HepG2 (cell line): ENCODE measurements around the gene SPAG9. TPM values are rescaled to one million over a fixed set of nuclear protein-coding genes. Genes with fewer than 3 reads are reported as not detected.
A peak's percentile ranks its signal among the peaks of the same experiment; 100 is the strongest.

Source experiments
- ATF7-NPFF ChIP-seq: sonication (generic); formaldehyde crosslinking; IDR thresholded peaks from 2 replicates; pipeline ENCODE4 v1.8.1; 2023; ENCODE audit warnings: mild to moderate bottlenecking, low read depth, missing genetic modification reagents, moderate library complexity
- CREM ChIP-seq, 2 experiments: sonication (generic) in 1 of 2; formaldehyde crosslinking in 1 of 2; IDR thresholded peaks; 2 replicates each; pipeline versions ENCODE4 v1.4.0 to v1.6.1; 2016 to 2020; ENCODE audit warnings: antibody characterized with exemption in 1 of 2, mild to moderate bottlenecking in 1 of 2, missing genetic modification reagents in 1 of 2
- FOXM1 ChIP-seq: sonication (generic); formaldehyde crosslinking; IDR thresholded peaks from 2 replicates; pipeline ENCODE4 v1.5.0; 2020; ENCODE audit warnings: missing genetic modification reagents
- HDAC1 ChIP-seq: sonication (generic); formaldehyde crosslinking; IDR thresholded peaks from 2 replicates; pipeline ENCODE4 v1.5.1; 2020; ENCODE audit warnings: mild to moderate bottlenecking, missing genetic modification reagents
- HNRNPH1 ChIP-seq: fragments of 200-400 bp; formaldehyde crosslinking; optimal IDR thresholded peaks from 2 replicates; pipeline ENCODE3; 2017; ENCODE audit warnings: mild to moderate bottlenecking, low read depth, low read length
- KLF9 ChIP-seq: IDR thresholded peaks from 2 replicates; pipeline ENCODE4 v1.6.1; 2016; ENCODE audit warnings: low read depth
- MEIS2 ChIP-seq: sonication (generic); formaldehyde crosslinking; IDR thresholded peaks from 2 replicates; pipeline ENCODE4 v1.9.0; 2021; ENCODE audit warnings: mild to moderate bottlenecking, missing genetic modification reagents
- MXI1 ChIP-seq: IDR thresholded peaks from 3 replicates; pipeline ENCODE4 v1.6.1; 2012; ENCODE audit warnings: low read depth, low read length, inconsistent platforms, borderline replicate concordance
- PTBP1 ChIP-seq: fragments of 200-400 bp; formaldehyde crosslinking; IDR thresholded peaks from 2 replicates; pipeline ENCODE4 v1.6.1; 2018; ENCODE audit warnings: low read length, low read depth; ENCODE audit not compliant: poor library complexity, severe bottlenecking
- RBM22 ChIP-seq: fragments of 200-400 bp; formaldehyde crosslinking; optimal IDR thresholded peaks from 2 replicates; pipeline ENCODE3; 2017; ENCODE audit warnings: mild to moderate bottlenecking, low read length, moderate library complexity
- RFXAP ChIP-seq: sonication (generic); formaldehyde crosslinking; IDR thresholded peaks from 2 replicates; pipeline ENCODE4 v1.4.0; 2020; ENCODE audit warnings: missing genetic modification reagents, borderline replicate concordance
- TBX2 ChIP-seq: sonication (generic); formaldehyde crosslinking; IDR thresholded peaks from 2 replicates; pipeline ENCODE4 v1.5.0; 2020; ENCODE audit warnings: missing genetic modification reagents, mild to moderate bottlenecking, borderline replicate concordance
- TOPORS ChIP-seq: sonication (generic); formaldehyde crosslinking; IDR thresholded peaks from 2 replicates; pipeline ENCODE4 v1.8.0; 2023; ENCODE audit warnings: mild to moderate bottlenecking, missing genetic modification reagents
- XBP1 ChIP-seq: sonication (generic); formaldehyde crosslinking; IDR thresholded peaks from 2 replicates; pipeline ENCODE4 v1.5.0; 2020; ENCODE audit warnings: missing genetic modification reagents
- ZFP36L2 ChIP-seq: sonication (generic); formaldehyde crosslinking; IDR thresholded peaks from 2 replicates; pipeline ENCODE4 v1.4.0; 2020; ENCODE audit warnings: missing genetic modification reagents
- ZNF180 ChIP-seq: sonication (generic); formaldehyde crosslinking; IDR thresholded peaks from 2 replicates; pipeline ENCODE4 v1.4.0; 2020; ENCODE audit warnings: low read depth, missing genetic modification reagents, borderline replicate concordance
- ZNF30 ChIP-seq: sonication (generic); formaldehyde crosslinking; IDR thresholded peaks from 2 replicates; pipeline ENCODE4 v1.5.0; 2020; ENCODE audit warnings: mild to moderate bottlenecking, missing genetic modification reagents
- ZNF546 ChIP-seq: sonication (generic); formaldehyde crosslinking; conservative IDR thresholded peaks from 2 replicates; pipeline ENCODE4 v1.8.1; 2023; ENCODE audit warnings: mild to moderate bottlenecking, missing genetic modification reagents
- ZNF674 ChIP-seq: sonication (generic); formaldehyde crosslinking; IDR thresholded peaks from 2 replicates; pipeline ENCODE4 v1.5.0; 2020; ENCODE audit warnings: low read depth, mild to moderate bottlenecking, missing genetic modification reagents
- ZNF678 ChIP-seq: sonication (generic); formaldehyde crosslinking; IDR thresholded peaks from 2 replicates; pipeline ENCODE4 v1.4.0; 2020; ENCODE audit warnings: mild to moderate bottlenecking, missing genetic modification reagents
- ZNF775 ChIP-seq: sonication (generic); formaldehyde crosslinking; IDR thresholded peaks from 2 replicates; pipeline ENCODE4 v1.4.0; 2020; ENCODE audit warnings: missing genetic modification reagents, mild to moderate bottlenecking, moderate library complexity, borderline replicate concordance
- ZSCAN20 ChIP-seq: sonication (generic); formaldehyde crosslinking; IDR thresholded peaks from 2 replicates; pipeline ENCODE4 v1.4.0; 2020; ENCODE audit warnings: missing genetic modification reagents, mild to moderate bottlenecking, borderline replicate concordance
- ZSCAN9 ChIP-seq: IDR thresholded peaks from 2 replicates; pipeline ENCODE4 v1.6.1; 2016; ENCODE audit warnings: borderline replicate concordance
- polyA plus RNA-seq, 8 experiments: library from polyadenylated mRNA; depleted of rRNA in 3 of 8; stranded (reverse) in 7 of 8; unstranded in 1 of 8; fragments of >200 nt; fragmentation: Illumina TruSeq in 4 of 8; extraction: Trizol in 4 of 8; gene quantifications; 2 replicates each; pipeline versions ENCODE4 v1.2.1 to v1.2.3, GENCODE V29; 2011 to 2016; ENCODE audit warnings: low read depth in 4 of 8, missing spikeins in 1 of 8, mixed read lengths in 1 of 8; ENCODE audit not compliant: insufficient read depth in 1 of 8
- total RNA-seq, 5 experiments: library from RNA; depleted of rRNA; stranded (reverse); fragments of >200 nt; fragmentation: Illumina TruSeq; extraction: Trizol; gene quantifications; 2 replicates each; pipeline ENCODE4 v1.2.3, GENCODE V29; 2016; ENCODE audit warnings: low read depth in 1 of 5
- TF ChIP-seq, protein P1 (sequence below): fragments of 450-650 bp; IDR thresholded peaks from 2 replicates; pipeline ENCODE4 v1.6.1; 2016
- TF ChIP-seq, protein P2 (sequence below): sonication (generic); formaldehyde crosslinking; IDR thresholded peaks from 2 replicates; pipeline ENCODE4 v1.4.0; 2020; ENCODE audit warnings: missing genetic modification reagents, mild to moderate bottlenecking, borderline replicate concordance

Gene SPAG9
- total and polyA plus RNA-seq, 2 of the 13 experiments (the other 11 are each of a cell fraction or from before 2014, with no cell fraction given), result 43.2 to 78.6 TPM

GRCh38 chr17:50944054-50944901, 176.4 kb downstream of the SPAG9 start (continued):
- TF ChIP-seq ZNF546 (peak; percentile 85; the same call in 1 of the 2 replicates), ZFP36L2 (0 out of 2 replicates have a peak, but pooled peaks have one; percentile 12), MXI1 (peak; percentile 73; the same call in 1 of the 3 replicates), RBM22 (peak; percentile 93), CREM (IDR thresholded peaks at IDR 0.05) (peak; percentile 36; the same call in 1 of the 2 replicates), CREM (CRISPR knock-in tag; IDR thresholded peaks at IDR 0.05) (no peak), ZSCAN20 (CRISPR knock-in tag) (peak; percentile 71; the same call in 1 of the 2 replicates), ZSCAN9 (CRISPR knock-in tag) (peak; percentile 82), ZNF30 (CRISPR knock-in tag) (peak; percentile 91), ATF7-NPFF (peak; percentile 95), ZNF674 (CRISPR knock-in tag) (no peak; the same call in 1 of the 2 replicates), TOPORS (CRISPR knock-in tag) (peak; percentile 92; the same call in 1 of the 2 replicates), ZNF775 (CRISPR knock-in tag) (peak; percentile 60; the same call in 1 of the 2 replicates), FOXM1 (no peak; the same call in 1 of the 2 replicates), RFXAP (CRISPR knock-in tag) (peak; percentile 84; the same call in 1 of the 2 replicates), XBP1 (CRISPR knock-in tag) (no peak), MEIS2 (peak; percentile 94), TBX2 (CRISPR knock-in tag) (peak; percentile 98), HDAC1 (CRISPR knock-in tag) (peak; percentile 97), ZNF678 (CRISPR knock-in tag) (0 out of 2 replicates have a peak, but pooled peaks have one; percentile 53), ZNF180 (no peak), PTBP1 (peak; percentile 48), HNRNPH1 (no peak), KLF9 (peak; percentile 86)
- TF ChIP-seq, protein P1, sequence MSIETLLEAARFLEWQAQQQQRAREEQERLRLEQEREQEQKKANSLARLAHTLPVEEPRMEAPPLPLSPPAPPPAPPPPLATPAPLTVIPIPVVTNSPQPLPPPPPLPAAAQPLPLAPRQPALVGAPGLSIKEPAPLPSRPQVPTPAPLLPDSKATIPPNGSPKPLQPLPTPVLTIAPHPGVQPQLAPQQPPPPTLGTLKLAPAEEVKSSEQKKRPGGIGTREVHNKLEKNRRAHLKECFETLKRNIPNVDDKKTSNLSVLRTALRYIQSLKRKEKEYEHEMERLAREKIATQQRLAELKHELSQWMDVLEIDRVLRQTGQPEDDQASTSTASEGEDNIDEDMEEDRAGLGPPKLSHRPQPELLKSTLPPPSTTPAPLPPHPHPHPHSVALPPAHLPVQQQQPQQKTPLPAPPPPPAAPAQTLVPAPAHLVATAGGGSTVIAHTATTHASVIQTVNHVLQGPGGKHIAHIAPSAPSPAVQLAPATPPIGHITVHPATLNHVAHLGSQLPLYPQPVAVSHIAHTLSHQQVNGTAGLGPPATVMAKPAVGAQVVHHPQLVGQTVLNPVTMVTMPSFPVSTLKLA, result peak; percentile 23; the same call in 1 of the 2 replicates
- TF ChIP-seq, protein P2, sequence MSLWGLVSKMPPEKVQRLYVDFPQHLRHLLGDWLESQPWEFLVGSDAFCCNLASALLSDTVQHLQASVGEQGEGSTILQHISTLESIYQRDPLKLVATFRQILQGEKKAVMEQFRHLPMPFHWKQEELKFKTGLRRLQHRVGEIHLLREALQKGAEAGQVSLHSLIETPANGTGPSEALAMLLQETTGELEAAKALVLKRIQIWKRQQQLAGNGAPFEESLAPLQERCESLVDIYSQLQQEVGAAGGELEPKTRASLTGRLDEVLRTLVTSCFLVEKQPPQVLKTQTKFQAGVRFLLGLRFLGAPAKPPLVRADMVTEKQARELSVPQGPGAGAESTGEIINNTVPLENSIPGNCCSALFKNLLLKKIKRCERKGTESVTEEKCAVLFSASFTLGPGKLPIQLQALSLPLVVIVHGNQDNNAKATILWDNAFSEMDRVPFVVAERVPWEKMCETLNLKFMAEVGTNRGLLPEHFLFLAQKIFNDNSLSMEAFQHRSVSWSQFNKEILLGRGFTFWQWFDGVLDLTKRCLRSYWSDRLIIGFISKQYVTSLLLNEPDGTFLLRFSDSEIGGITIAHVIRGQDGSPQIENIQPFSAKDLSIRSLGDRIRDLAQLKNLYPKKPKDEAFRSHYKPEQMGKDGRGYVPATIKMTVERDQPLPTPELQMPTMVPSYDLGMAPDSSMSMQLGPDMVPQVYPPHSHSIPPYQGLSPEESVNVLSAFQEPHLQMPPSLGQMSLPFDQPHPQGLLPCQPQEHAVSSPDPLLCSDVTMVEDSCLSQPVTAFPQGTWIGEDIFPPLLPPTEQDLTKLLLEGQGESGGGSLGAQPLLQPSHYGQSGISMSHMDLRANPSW, result peak; percentile 98; the same call in 1 of the 2 replicates
